Measurements from ENCODE around the gene PDE6H.

PDE6H gene

GRCh38 chr12:14974633-14975032, 1.8 kb downstream of the PDE6H start:
- DNase-seq (ENCODE audit: low read depth) = no peak

DNA sequence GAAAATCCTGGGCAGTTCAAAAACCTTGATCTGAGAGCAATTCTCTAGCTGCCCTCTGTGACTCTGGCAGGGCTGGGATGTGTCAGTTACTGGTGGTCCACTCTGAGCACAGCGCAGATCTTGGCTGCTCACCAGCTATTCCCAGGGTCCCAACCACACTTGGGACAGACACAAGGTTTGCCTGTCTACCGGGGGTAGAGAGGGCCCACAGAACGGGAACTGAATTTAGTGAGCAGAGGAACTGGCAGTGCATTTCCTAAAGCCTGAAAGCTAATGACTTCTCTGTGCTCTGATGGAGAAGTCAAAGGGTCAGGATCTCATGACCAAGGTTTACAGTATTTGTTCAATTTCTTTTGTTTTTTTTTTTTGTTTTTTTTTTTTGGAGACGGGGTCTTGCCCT, 2.6 kb downstream of the PDE6H start:
- no peak for DNase-seq (ENCODE audit: low read depth)

- no peak for DNase-seq (ENCODE audit: low read depth)
Measured at GRCh38 chr12:14976658-14977057, 3.8 kb downstream of the PDE6H start.

DNA sequence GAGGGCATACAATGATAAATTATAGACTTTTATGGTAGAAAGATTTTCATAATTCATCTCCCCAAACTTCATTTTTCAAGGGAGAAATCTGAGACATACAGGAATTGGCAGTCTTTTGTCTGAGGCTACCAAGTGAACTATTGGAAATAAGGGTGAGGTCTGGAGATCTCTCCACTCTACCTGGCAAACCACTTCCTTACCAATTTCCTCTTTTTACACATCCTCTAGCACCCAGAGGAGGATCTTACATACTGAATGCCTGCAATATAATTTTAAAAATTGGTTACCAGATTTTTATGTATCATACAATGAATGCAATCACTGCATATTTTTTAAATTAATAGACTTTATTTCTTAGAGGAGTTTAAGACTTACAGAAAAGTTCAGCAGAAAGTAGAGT, 6.6 kb downstream of the PDE6H start:
- no peak for DNase-seq (ENCODE audit: low read depth)

DNA sequence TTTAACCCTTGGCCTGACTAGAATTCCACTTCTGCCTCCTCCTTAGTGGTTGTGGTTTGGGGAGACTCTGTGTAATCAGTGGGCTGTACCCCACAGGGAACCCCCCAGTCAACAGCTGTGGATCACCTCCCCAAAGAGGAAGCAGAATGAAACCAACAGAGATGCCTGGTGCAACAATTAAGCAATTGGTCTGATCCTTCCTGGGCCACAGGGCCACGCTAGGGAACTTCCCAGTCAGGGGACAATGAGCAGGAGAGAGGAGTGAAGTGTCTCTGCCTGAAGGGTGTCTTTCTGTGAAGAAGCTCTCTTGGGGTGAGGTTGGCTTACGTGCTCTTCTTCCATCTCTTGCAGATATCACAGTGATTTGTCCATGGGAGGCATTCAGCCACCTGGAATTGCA, 8.2 kb downstream of the PDE6H start:
- DNase-seq (ENCODE audit: low read depth) = no peak

- DNase-seq (ENCODE audit: low read depth) = peak; percentile 71
Measured at GRCh38 chr12:14982562-14982961, 9.7 kb downstream of the PDE6H start.

GRCh38 chr12:14982991-14983390, 10.1 kb downstream of the PDE6H start:
- no peak for DNase-seq (ENCODE audit: low read depth)

GRCh38 chr12:14984036-14984435, 11.2 kb downstream of the PDE6H start:
- no peak for DNase-seq (ENCODE audit: low read depth)

DNA sequence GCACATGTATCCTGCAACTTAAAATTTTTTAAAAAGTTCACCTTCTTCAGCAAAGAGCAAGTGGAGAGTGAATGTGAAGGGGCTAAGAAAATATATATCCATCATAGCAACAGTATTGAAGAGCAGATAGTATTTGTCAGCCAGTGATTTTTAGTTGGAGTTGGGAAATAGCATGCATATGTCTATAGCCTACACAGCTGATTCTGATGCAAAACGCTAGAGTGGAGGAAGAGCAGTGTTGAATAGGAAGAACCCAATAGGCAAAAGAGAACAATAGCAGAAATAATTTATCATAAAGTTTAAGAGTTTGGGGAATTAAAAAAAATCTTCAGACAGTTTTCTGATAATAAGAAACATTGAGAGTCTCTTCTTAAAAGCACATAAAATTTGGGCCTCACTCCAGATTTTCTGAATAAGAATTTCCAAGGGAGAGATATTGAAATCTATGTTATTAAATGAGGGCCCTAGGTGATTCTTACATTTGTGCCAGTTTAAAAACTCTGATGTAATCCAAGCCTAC, 12.0 kb downstream of the PDE6H start:
- DNase-seq (ENCODE audit: low read depth) = no peak

DNA sequence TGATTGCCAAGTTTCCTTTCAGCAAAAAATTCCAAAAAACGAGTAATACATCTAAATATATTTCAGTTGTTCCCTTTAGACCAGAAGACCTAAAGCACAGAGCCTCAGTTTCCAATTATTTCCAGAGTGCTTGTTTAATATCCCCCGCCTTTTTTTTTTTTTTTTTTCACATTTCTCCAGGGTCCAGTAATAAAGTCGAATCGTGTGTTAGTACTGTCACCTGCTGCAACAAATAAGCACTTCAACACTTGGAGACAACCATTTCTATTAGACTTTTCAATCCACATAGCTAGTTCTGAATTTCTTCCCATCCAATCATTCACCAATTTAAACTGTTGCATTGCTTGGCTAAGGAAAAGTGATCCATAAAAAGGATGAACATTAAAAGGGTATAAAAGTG, 13.6 kb downstream of the PDE6H start:
- no peak for DNase-seq (ENCODE audit: low read depth)

DNA sequence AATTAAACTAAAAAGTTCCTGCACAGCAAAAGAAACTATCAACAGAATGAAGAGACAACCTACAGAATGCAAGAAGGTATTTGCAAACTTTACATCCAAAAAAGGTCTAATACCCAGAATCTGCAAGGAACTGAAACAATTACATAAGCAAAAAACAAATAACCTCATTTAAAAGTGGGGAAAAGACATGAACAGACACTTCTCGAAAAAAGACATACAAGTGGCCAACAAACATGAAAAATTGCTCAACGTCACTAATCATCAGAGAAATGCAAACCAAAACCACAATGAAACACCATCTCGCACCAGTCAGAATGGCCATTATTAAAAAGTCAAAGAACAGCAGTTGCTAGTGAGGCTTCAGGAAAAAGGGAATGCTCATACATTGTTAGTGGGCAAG, 15.2 kb downstream of the PDE6H start:
- peak; percentile 9 for DNase-seq (ENCODE audit: low read depth)

DNA sequence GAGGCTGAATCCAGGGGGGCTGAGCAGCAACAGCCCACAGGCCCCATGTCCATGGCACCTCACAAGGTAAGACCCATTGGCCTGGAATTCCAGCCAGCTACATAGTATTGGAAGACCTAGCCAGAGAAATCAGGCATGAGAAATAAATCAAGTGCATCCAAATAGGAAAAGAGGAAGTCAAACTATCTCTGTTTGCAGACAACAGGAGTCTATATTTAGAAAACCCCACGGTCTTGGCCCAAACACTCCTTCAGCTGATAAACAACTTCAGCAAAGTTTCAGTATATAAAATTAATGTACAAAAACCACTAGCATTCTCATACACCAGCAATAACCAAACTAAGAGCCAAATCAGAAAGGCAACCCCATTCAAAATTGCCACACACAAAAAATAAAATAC, 16.9 kb downstream of the PDE6H start:
- no peak for DNase-seq (ENCODE audit: low read depth)

GRCh38 chr12:14991069-14991468, 18.2 kb downstream of the PDE6H start:
- no peak for DNase-seq (ENCODE audit: low read depth)

DNA sequence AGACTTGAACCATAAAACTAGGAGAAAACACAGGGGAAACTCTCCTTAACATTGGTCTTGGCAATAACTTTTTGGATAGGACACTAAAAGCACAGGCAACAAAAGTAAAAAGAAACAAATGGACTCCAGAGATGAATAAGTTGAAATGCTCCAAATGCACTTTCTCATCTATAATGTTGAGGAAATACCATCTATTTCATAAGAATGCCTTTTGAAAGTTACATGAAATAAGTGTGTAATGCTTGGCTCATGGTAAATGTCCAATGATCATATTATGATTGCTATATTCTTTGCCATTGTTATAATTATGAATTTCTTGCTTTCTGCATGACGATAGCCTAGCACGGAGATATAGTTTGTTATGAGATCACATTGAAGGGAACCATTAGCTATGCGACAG, 19.8 kb downstream of the PDE6H start:
- no peak for DNase-seq (ENCODE audit: low read depth)

- no peak for DNase-seq (ENCODE audit: low read depth)
Measured at GRCh38 chr12:14993117-14993516, 20.3 kb downstream of the PDE6H start.

DNA sequence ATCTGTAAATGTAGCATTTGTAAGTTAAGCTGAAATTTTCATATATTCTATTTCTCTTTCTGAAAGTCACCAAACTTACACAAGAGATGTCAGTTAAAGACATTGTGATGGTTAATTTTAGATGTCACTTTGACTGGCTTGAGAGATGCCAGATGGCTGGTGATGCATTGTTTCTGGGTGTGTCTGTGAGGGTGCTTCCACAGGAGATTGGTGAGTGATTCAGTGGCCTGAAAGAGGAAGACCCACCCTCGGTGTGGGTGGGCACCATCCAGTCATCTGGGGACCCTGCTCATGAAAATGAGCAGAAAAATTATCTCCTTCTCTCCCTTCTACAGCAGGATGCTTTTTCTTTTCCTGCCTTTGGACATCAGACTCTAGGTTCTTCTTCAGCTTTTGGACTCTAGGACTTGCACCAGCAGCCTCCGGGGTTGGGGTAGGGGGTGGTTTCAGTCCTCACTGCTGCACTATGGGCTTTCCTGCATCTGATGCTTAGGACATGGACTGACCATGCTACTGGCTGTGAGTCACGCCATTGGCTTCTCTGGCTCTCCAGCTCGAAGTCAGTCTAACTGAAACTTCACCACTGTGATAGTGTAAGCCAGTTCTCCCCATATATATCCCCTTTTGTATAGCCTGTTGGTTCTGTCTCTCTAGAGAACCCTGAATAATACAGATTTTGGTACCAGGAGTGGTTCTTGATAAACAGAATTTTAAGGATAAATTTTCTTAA, 20.9 kb downstream of the PDE6H start:
- DNase-seq (ENCODE audit: low read depth) = peak; percentile 36

GRCh38 chr12:14994610-14995009, 21.8 kb downstream of the PDE6H start:
- DNase-seq (ENCODE audit: low read depth) = peak; percentile 17

DNA sequence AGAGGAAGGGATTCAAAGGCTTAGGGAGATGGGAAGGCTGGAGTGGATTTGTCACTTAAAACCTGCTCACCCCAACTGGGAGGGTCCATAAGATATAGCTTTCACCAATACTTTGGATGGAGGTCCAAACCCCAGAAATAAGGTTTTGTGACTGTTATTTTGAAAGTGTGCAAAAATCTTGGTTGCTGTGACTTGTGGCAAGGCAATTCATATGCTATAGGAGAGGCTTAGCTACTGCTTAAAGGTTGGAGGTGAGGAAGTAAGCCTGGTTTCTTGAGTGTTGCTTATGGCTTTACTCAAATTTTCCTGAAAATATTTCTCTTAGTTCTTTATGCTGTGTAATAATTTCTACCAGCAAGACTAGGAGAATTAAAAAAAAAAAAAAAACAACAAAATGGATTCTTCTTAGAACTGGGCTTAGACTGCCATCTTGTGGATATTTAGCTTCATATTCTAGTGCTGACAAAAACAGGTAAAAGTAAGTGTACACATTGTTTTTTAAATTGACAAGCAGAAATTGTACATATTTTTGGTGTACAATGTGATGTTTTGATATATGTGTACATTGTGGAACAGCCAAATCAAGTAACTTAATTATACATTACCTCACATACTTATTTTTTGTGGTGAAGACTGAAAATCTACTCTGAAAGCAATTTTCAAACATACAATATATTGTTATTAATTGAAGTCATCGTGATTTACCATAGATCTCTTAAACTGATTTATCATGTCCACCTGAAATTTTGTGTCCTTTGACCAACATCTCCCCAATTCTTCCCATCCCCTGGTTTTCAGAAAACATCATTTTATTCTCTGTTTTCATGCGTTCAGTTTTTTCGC, 23.0 kb downstream of the PDE6H start:
- peak; percentile 56 for DNase-seq (ENCODE audit: low read depth)

DNA sequence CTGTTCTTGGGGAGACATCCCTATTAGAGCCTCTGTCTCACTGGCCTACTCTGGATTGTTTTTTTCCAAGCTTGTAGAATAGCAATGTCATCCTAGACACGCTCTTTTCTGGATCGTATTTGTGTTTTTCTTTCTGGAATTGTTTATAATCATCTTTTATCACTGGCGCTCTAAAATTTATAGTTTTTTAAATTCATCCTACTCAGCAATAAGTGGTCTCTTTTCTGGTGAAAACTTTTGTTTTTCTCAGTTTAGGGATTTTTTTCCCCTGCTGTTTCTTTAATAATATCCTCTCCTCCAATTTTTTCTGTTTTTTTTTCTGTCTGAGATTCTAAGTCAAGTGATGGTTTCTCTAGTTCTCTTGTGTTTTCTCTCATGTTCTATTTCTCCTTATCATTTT, 25.2 kb downstream of the PDE6H start:
- DNase-seq (ENCODE audit: low read depth) = no peak

GRCh38 chr12:14999021-14999694, 26.3 kb downstream of the PDE6H start:
- no peak for DNase-seq (ENCODE audit: low read depth)

DNA sequence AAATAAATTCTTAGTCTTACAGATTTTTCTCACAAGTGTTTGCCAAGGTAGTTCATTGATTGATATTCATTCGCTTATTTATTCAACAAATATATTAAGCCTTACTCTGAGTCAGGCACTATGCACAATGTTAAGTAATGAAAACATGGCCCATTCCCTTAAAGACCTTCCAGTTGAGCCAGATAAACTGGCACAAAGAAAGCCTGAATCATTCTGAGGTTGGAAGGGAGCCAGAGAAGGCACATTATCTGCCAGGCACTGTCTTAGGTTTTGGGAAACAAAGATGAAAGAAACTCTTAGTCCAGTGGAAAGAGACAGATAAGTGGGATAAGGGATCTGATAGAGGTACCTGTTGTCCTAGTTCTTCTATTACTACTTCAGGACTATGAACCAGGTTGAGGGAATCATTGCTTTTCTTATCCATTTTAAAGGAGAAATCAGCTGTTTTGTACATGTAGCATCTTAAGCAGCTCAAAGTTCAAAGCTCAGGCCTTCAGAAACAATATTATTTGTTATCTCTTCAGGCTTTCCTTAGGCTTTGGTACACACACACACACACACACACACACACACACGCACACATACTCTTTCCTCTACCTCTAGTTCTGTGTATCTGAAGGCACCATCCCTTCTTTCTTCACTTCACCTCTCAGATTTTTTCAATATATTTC, 27.0 kb downstream of the PDE6H start:
- DNase-seq (ENCODE audit: low read depth) = peak; percentile 17

DNA sequence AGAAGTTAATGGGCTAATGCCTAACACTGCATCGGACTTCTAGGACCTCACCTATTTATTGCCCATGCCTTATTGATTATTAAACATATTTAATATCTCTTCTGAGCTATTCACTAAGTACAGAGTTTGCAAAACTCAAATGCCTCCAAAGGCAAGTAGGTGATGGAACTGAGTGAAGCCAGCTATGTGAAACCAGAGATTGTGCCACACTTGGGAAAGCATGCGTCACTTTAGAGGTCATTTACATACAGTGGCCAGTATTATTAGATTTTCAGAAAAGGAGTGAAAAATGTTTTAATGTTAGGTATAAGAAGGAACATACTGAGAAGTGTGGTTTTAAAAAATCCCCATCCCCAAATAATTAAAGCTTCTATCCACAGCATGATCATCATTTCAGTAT, 27.7 kb downstream of the PDE6H start:
- no peak for DNase-seq (ENCODE audit: low read depth)

Data from fibroblast of gingiva (primary cell).